Measurements from ENCODE around the gene FGD6. TPM values are rescaled to one million over a fixed set of nuclear protein-coding genes. Genes with fewer than 3 reads are reported as not detected.
"Not testable (repeated sequence)": the region's sequence is repeated elsewhere in the genome, so short reads cannot be mapped to it uniquely, and the experiment has no call there.

Gene FGD6
- total RNA-seq, 3 donors from 2014 or later: 20.5 to 52.1 (median 24.2) TPM

DNA sequence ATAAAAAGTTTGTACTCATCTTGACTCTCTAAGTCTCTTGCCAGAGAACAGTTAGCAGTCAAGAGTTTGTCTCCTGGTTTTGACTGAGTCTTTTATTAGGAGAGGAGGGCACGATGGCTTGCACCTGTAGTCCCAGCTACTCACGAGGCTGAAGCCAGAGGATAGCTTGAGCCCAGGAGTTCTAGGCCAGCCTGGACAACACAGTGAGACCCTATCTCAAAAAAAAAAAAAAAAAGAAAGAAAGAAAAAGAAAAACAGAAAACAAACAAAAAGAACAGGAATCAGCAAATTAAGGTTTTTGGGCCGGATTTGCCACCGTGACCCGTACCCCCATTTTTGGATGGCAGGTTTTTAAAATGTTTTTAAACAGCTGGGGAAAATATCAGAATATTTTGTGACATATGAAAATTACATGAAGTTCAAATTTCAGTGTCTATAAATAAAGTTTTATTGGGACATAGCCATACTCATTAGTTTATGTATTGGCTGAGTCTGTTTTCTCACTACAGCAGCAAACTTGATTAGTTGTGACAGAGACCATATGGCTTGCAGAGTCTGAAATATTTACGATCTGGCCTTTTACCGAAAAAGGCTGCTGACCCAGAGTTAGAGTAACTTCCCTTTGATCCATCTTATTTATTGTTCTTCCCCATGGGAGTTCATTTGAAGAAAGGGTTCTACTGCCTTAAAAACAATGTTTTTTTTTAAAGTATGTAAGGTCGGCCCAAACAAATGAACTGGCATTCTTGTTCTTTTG is 31.5 kb upstream of the FGD6 start:
- H3K4me1 ChIP-seq (ENCODE audit: low read depth): no peaks in the 10 kb centered on the region
- TF ChIP-seq, protein P1, sequence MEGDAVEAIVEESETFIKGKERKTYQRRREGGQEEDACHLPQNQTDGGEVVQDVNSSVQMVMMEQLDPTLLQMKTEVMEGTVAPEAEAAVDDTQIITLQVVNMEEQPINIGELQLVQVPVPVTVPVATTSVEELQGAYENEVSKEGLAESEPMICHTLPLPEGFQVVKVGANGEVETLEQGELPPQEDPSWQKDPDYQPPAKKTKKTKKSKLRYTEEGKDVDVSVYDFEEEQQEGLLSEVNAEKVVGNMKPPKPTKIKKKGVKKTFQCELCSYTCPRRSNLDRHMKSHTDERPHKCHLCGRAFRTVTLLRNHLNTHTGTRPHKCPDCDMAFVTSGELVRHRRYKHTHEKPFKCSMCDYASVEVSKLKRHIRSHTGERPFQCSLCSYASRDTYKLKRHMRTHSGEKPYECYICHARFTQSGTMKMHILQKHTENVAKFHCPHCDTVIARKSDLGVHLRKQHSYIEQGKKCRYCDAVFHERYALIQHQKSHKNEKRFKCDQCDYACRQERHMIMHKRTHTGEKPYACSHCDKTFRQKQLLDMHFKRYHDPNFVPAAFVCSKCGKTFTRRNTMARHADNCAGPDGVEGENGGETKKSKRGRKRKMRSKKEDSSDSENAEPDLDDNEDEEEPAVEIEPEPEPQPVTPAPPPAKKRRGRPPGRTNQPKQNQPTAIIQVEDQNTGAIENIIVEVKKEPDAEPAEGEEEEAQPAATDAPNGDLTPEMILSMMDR (IDR thresholded peaks at IDR 0.05): no peak
- H3K4me3 ChIP-seq: no peak overlapping the region
- intact Hi-C loops (cut with DNase I, micrococcal nuclease): no loop called here
- no peaks in the 10 kb centered on the region for H3K9me3 ChIP-seq
- peaks cover 5% of the 10 kb centered on the region for H3K36me3 ChIP-seq (ENCODE audit: low read depth)
- ATAC-seq: no peak
- DNase-seq: no peak

DNA sequence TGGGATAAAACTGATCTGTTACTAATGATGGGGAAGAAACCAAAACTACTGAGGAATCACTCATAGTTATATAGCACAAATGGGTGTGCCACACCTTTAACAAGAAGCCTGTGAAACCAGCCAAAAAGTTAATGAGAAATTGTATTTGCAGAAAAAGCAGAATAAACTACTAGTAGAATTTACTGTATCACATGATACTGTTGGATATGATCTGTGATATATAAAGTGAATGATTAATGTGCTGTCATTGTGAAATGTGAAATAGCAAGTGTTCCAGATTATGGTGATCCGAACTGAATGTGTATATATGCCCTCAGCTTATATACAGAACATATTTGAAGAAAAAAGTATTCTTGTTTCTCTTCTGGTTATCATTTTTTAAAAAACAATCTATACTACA is 30.8 kb upstream of the FGD6 start:
- no peaks in the 10 kb centered on the region for H3K4me1 ChIP-seq (ENCODE audit: low read depth)
- intact Hi-C loops (cut with DNase I, micrococcal nuclease): no loop called here
- TF ChIP-seq, protein P1 (IDR thresholded peaks at IDR 0.05): no peak

DNA sequence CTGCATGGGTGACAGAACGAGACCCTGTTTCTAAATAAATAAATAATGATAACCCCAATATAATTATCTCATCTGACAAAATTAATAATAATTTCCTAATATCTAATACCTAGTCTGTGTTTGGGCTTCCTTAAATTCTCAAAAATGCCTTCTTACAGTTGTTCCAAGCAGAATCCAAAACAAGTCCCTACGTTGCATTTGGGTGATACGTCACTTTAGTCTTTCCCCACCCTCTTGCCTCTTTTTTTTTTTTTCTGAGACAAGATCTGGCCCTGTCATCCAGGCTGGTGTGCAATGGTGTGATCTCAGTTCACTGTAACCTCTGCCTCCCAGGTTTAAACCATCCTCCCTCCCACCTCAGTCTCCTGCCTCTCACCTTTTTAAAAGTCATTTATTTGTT is 27.1 kb upstream of the FGD6 start:
- no peaks in the 10 kb centered on the region for H3K9me3 ChIP-seq
- TF ChIP-seq, protein P1 (IDR thresholded peaks at IDR 0.05): no peak
- no peak for ATAC-seq
- no peak overlapping the region for H3K4me3 ChIP-seq
- H3K36me3 ChIP-seq (ENCODE audit: low read depth): no peaks in the 10 kb centered on the region
- no peaks in the 10 kb centered on the region for H3K4me1 ChIP-seq (ENCODE audit: low read depth)
- DNase-seq: no peak
- intact Hi-C loops (cut with DNase I, micrococcal nuclease): no loop called here

More for the DNA sequence above, 30.8 kb upstream of the FGD6 start:
- ATAC-seq (peak; percentile 36), DNase-seq (no peak)
- no peaks in the 10 kb centered on the region for H3K36me3 ChIP-seq (ENCODE audit: low read depth)
- no peak overlapping the region for H3K4me3 ChIP-seq
- H3K9me3 ChIP-seq: no peaks in the 10 kb centered on the region

DNA sequence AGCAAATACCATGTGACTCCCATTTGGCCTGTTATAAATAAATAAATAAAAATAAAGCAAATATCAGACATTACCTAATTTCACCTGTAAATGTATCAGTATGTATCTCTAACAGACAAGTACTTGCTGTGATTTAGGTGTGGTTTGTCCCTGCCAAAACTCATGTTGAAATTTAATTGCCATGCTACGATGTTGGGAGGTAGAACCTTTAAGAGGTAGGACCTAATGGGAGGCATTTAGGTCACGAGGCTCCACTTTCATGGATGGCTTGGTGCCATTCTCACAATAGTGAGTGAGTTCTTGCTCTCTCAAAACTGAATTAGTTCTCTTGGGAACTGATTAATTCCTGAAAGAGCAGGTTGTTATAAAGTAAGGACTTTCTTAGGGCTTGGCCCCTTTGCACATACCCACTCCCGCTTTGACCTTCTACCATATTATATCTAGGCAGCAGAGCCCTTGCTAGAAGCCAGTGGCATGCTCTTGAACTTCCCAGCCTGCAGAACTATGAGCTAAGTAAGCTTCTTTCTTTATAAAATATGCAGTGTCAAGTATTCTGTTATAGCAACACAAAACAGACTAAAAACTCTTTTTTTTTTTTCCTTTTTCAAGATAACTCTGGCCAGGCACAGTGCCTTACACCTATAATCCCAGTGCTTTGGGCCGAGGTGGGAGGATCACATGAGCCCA is 26.4 kb upstream of the FGD6 start:
- DNase-seq: no peak
- Histone ChIP-seq H3K36me3 (ENCODE audit: low read depth) (no peaks in the 10 kb centered on the region), H3K4me3 (no peak overlapping the region), H3K9me3 (no peaks in the 10 kb centered on the region), H3K4me1 (ENCODE audit: low read depth) (no peaks in the 10 kb centered on the region)
- intact Hi-C loops (cut with DNase I, micrococcal nuclease): no loop called here
- no peak for ATAC-seq
- TF ChIP-seq, protein P1 (IDR thresholded peaks at IDR 0.05): no peak

DNA sequence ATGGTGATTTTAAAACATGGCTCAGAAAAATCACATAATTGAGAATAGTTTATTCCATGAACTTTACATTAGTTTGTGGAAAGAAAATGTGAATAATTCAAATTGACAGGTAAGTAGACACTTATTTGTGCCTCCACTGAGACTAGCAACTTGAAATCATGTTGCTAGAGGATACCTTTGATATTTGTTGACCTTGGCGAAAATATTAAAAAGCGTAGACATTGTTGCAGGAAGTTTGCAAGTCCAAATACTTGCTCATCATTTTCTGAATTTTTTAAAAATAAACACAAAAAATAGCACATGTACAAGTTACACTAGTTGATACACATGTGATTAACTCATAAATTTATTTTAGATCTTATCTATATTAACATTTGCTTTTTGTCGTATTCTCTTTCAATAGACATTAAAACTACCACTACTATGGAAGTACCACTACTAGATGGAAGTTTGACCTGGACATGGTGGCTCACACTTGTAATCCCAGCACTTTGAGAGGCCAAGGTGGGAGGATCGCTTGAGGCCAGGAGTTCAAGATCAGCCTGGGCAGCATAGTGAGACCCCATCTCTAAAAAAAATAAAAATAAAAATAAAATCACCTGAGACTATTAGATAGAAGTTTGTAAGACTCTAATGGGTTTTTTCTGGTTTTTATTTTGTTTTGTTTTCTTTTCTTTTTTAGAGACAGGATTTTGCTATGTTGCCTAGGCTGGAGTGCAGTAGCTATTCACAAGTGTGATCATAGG is 24.7 kb upstream of the FGD6 start:
- no peak for DNase-seq
- no peak overlapping the region for H3K4me3 ChIP-seq
- intact Hi-C loops (cut with DNase I, micrococcal nuclease): no loop called here
- no peaks in the 10 kb centered on the region for H3K36me3 ChIP-seq (ENCODE audit: low read depth)
- TF ChIP-seq, protein P1 (IDR thresholded peaks at IDR 0.05): no peak
- no peaks in the 10 kb centered on the region for H3K9me3 ChIP-seq
- H3K4me1 ChIP-seq (ENCODE audit: low read depth): no peaks in the 10 kb centered on the region
- no peak for ATAC-seq

DNA sequence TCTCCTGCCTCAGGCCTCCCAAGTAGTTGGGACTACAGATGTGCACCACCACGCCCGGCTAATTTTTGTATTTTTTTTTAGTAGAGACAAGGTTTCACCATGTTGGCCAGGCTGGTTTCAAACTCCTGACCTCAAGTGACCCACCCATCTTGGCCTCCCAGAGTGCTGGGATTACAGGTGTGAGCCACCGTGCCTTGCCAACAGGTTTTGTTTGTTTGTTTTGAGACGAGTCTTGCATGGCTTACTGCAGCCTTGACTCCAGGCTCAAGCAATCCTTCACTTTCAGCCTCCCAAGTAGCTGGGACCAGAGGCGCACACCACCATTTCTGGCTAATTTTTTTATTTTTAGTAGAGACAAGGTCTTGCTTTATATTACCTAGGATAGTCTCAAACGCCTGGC is 23.9 kb upstream of the FGD6 start:
- intact Hi-C loops (cut with DNase I, micrococcal nuclease); H3K4me1 ChIP-seq (ENCODE audit: low read depth); ATAC-seq; DNase-seq; H3K4me3 ChIP-seq; H3K9me3 ChIP-seq; H3K36me3 ChIP-seq (ENCODE audit: low read depth): not testable (repeated sequence)

All from mucosa of descending colon (tissue), 3 donors.